GM18519 (cell line): ENCODE results near the gene PCBP4.
A peak's percentile ranks its signal among the peaks of the same experiment; 100 is the strongest.
"Not testable (repeated sequence)": the region's sequence is repeated elsewhere in the genome, so short reads cannot be mapped to it uniquely, and the experiment has no call there.

ENCODE experiments used
- ATAC-seq: cut with Tn5 transposase; IDR thresholded peaks from one replicate; pipeline ENCODE4 v1.9.1; 2021; ENCODE audit warnings: mild to moderate bottlenecking, moderate library complexity; ENCODE audit not compliant: unreplicated experiment, low FRiP score

The PCBP4 gene

DNA sequence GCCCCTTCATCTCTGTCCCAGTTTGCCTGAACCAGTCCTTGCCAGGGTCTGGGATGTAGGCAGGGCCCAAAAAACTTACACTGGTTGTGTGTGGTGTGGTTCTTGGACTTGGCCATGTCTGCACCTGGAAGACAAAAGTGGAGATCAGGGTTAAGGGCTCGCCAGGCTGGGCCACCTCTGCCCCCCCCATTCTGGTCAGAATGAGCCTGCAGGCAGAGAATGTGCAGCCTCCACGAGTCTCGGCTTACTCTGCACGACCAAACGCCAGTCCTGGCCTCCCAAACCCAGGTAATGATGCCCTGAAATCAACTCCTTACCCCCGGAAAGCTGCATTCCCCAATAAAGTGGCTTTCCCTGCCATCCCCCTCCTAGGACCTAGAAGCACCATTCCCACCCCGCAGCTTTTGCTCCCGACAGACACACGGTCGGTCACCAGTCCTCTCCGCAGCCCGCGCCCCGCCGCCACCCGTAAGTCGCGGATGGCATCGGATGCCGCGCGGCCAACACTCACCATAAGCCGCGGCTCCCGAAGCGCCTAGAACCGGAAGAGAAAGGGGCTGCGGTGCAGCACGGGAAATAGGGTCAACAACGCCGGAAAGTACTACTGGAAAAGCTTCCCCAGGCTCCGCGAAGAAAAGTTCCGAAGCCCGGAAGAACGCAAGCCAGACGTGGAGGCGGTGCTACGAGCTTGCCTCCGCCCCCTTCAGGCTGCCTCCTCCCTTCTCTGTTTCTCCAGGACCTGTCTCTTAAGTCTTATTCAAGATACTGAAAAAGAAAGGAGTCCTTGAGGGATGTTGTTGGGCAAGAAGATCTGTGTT, 28.3 kb upstream of the PCBP4 start, which contains the start of gene RPL29:
RPL29 (minus strand) TSS at position 550 of the 818 bp plus-strand sequence; CDS start at position 116, 434 bp downstream.
- peak; percentile 59 for ATAC-seq

DNA sequence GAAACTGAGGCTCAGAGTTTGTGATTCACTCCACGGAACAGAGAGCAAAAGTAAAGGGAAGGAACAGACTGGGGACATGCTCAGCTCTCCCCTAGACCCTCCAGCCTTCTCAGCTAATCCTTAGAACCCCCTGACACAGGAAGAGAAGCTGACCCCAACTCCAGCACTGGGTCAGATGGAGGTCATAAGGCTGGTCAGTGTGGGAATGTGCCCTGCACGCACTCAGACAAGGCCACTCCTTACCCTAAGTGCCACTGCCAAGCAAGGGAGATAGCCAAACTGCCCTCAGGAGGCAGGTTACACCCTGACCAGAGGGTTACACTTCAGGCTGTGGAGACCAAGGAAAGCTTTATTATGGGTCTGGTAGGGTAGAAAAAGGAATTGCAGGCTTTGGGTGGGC, 27.3 kb upstream of the PCBP4 start:
- ATAC-seq = no peak

DNA sequence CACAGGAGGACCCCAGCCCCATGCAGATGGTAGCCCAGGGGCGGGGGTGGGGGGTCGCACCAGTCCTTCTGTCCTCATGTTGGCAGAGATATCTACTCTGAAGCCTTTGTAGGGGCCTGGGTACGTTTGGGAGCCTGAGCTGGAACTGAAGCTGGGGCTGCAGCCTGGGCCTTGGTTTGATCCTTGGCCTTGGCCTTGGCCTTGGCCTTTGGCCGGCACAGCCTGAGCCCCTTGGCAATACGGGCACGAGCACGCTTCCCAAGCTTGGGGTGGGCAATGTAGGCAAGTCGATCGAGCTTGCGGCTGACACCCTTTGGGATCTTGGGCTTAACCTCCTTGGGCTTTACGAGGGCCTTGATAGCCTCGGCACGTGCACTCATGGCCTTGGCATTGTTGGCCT, 26.4 kb upstream of the PCBP4 start:
- ATAC-seq = not testable (repeated sequence)

DNA sequence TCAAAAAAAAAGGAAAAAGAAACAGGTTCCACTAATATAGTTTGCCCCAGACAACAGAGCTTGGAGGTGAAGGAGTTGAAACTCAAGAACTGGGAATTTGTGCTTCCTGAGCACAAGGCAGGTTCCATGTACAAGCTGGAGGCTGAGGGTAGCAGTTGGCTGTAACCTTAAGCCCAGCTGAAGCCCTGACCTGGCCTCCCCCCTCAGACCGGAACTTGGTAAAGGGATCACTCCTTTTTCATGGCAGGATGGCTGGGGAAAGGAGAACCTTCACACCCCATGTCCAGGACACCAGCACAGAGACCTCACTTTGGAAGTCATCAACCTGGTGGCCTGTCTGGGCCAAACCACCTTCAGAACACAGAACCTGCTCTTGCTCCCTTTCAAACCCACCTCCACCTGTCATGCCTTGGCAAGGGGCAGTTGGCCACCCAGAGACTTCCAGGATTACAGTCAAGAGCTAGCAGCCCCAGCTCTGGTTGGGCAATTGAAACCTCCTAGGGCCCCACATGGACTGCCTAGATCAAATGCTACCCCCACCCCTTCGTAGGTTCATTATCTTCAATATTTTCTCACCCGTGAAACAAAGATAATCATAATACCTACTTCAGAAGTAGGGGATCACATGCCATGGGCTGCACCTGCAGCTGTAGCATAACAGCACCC, 24.9 kb upstream of the PCBP4 start:
- no peak for ATAC-seq

DNA sequence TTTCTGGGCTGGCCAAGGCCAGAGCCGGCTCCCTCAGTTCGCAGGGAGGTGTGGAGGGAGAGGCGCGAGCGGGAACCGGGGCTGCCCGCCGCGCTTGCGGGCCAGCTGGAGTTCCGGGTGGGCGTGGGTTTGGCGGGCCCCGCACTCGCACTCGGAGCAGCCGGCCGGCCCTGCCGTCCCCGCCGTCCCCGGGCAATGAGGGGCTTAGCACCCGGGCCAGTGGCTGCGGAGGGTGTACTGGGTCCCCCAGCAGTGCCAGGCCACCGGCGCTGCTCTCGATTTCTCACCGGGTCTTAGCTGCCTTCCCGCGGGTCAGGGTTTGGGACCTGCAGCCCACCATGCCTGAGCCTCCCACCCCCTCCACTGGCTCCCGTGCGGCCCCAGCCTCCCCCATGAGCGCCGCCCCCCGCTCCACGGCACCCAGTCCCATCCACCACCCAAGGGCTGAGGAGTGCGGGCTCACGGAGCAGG, 23.3 kb upstream of the PCBP4 start:
- ATAC-seq = not testable (repeated sequence)

DNA sequence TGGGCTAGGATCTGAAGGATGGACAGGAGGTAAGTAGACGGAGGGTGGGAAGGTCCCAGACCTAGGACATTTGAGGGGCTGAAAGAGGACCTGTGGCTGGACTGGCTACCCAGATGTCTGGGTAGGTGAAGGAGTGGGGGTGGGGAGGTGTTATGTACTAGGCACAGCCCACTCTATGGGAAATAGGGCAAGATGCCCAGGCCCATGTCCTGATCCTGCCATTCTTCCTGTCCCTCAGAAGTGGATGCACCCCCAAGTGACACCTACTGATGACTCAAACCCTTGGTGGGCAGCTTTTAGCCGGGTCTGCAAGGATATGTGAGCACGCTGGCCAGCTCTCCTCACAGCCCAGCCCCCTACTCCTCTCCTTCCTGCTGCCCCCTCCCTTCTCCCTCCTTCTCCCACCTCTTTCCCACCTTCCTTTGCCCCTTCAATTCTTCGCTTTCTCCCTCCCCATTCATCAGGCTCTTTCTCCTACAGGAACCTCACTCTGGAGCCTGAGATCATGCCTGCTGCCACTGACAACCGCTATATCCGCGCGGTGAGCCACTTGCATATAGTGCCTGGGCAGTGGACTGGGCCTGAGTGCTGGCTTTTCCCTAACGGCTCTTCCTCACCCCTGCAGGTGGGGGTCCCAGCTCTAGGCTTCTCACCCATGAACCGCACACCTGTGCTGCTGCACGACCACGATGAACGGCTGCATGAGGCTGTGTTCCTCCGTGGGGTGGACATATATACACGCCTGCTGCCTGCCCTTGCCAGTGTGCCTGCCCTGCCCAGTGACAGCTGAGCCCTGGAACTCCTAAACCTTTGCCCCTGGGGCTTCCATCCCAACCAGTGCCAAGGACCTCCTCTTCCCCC, 21.3 kb upstream of the PCBP4 start:
- ATAC-seq = no peak

DNA sequence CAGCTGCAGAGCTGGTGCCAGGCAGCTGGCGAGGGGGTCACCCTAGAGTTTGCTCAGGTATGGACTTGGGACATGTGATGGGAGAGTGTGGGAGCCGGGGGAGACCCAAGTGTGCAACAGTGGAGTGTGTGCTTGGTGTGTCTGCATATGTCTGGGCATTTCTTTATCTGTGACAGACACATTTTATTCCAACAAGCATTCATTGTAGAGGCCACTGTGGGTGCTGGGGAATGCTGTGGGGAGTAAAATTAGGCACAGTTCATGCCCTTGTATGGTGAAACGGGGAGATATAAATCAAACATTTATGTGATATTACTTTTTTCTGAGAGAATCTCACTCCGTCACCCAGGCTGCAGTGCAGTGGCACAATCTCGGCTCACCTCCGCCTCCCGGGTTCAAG, 20.3 kb upstream of the PCBP4 start:
- no peak for ATAC-seq

DNA sequence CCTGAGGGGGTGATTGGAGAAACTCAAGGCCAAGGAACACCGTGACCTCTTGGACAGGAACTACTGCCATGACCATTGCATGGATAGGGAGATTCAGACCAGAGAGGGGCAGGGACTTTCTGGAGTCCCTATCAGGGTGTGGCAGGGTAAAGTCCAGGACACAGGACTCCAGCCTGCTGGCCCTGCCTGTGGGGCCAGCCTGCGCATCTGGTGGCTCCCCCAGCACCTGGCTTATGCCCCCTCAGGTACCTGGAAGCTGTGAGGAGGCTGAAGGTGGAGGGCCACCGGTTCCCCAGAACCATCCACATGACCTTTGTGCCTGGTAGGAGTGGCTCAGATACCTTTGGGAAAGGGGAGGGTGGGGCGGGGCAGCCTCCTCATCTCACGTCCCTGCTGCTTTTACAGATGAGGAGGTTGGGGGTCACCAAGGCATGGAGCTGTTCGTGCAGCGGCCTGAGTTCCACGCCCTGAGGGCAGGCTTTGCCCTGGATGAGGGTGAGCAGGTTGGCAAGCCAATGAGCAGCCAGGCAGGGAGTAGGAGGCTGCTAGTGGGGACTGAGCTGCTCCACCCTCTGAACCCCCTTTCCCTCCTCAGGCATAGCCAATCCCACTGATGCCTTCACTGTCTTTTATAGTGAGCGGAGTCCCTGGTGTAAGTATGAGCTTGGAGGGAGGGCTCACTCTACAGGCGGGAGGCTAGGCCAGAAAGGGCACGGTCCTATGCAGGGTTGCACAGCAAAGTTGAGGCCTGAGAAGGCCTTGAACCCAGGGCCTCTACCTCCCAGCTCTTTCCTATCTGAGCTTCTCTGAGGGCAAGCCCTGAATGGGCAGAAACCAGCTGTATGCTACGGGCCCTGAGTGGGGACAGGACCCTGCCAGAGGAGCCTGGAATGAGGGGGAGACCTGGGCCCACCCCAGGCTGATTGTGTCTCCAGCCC, 19.0 kb upstream of the PCBP4 start:
- no peak for ATAC-seq

DNA sequence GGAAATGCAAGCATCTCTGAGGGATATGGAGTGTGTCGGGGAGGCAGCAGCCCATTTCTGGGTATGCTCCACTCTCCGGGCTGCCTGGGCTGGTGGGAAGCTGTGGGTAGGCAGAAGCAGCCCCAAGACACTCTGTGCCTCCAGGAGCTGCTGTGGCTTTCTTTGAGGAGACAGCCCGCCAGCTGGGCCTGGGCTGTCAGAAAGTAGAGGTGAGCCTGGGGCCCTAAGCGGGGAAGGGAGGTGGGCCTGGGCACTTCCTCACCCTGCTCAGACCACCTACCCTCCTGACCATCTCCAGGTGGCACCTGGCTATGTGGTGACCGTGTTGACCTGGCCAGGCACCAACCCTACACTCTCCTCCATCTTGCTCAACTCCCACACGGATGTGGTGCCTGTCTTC, 17.8 kb upstream of the PCBP4 start:
- ATAC-seq = no peak

DNA sequence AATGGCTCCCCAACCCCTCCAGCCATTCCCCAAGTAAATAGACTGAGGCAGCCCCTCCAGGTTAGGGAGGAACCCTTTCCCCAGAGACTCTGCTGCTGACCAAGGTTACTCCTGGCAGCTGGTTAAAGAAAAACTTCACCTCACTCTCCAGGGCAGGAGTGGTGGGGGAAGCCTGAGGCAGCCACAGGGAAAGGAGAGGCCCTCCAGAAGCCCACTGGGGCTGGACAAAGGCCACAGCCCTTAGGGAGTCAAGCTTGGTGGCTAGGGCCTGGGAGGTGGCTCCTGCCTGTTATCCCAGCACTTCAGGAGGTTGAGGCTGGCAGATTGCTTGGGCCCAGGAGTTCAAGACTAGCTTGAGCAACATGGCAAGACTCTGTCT, 17.0 kb upstream of the PCBP4 start:
- no peak for ATAC-seq

DNA sequence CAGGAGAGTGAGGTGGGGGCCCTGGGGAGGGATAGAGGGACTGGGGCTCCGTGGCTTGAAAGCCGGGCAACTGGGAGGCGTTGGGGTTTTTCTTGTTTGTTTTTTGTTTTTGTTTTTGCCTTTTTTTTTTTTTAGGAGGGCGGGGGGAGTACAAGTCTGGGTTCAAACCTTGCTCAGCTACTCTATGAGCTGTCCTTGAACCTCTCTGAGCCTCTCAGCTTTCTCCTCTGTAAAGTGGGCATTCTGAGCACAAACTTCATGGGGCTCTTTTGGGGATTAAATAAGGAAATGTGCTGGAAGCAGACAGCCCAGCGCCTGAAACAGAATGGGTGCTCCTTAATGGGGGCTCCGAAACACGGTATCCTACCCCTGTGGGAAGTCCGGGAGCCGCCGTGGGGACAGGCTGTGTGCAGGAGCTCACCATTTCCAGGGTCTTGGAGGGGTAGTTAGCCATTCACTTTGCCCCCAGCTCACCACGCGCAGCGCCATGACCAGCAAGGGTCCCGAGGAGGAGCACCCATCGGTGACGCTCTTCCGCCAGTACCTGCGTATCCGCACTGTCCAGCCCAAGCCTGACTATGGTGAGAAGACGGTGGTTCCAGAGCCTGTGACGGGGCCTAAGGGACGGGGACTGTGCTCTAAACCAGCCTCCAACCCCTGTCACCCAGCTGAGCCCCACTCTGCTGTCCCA, 16.5 kb upstream of the PCBP4 start:
- ATAC-seq = no peak

DNA sequence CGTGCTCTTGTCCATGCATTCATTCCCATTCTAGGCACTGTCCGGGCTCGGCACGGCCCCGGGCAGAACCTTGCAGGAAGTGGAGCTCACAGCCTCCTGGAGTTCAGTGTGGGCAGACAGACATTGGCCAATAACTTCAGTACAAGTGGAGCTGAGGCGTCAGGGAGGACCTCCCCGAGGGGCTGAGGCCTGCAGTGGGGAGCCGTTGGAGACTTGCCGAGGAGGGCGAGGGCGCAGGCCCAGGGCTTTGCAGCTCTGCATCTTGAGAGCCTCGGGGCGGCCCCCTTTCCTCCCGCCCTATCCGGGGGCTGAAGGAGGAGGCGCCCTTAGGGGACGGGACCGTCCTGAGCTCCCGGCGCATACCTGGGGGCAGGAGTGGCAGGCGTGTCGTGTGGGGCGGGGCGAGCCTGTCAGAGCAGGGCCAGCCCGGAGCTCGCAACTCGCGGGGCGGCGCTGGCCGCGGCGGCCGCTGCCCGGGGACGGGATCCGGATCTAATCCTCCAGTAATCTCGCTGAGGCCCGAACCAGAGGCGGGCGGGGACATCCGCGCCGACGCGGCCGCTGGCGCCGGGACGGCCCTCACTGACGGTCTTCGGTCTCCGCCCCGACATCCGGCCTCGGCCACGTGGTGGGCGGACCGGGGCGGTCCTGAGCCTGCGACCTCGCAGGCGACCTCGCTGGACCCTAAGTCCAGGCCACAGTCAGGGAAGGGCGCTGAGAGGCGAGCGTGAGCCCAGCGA, 15.8 kb upstream of the PCBP4 start, which contains the start of gene ACY1:
ACY1 (plus strand) TSS at position 698 of the 740 bp plus-strand sequence. CDS start 530 bp downstream, outside the sequence.
- ATAC-seq = peak; percentile 57

DNA sequence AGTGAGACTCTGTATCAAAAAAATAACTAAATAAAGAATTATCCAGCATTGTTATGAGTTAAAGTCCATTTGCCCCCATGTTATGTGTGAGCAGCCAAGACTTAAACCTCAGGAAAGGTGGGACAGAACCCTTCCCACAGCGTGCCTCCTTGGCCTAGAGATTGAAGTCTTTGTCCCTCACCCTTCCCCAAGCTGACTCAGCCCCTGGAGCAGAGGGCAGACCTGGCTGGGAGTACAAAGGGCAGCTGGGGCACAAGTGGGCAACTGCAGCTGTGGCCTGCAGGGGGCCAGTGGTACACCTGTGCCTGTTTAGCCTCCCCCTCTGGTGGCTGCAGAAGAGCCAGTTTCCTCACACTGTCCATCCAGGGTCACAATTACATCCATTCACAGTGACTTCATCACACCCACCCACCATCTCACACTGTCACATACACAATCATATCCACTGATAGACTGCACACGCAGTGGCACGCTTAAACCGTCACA, 15.1 kb upstream of the PCBP4 start:
- ATAC-seq = peak; percentile 20

DNA sequence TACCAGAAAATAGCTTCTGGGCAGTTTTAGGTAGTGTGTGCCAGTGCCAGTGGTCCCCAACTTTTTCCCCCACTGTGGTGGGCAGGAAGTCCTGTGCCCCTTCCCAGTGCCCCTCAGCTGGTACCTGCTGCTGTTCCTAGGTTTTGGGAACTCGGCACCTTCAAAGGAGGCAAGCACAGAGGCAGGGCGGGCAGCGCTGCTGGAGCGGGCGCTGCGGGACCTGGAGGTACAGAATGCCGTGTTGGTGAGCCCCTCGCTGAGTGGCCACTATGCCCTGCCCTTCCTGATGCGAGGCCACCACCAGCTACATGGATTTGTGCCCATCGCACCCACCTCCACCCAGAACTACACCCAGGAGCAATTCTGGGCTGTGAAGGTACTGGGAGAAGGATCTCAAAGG, 13.0 kb upstream of the PCBP4 start:
- ATAC-seq = no peak

DNA sequence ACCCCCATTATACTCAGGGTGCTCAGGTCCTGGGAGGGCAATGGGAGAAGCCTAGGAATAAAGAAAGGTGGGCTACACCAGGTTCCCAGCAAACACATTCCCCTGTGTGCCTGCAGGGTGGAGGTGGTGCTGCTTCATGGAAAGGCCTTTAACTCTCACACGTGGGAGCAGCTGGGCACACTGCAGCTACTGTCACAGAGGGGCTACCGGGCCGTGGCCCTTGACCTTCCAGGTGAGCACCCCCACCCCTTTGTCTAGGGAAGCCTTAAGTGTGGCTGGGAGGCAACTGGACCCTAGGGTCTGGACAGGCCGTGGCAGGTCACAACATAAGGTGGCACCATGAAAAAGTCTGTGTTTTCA, 10.9 kb upstream of the PCBP4 start:
- ATAC-seq = no peak

DNA sequence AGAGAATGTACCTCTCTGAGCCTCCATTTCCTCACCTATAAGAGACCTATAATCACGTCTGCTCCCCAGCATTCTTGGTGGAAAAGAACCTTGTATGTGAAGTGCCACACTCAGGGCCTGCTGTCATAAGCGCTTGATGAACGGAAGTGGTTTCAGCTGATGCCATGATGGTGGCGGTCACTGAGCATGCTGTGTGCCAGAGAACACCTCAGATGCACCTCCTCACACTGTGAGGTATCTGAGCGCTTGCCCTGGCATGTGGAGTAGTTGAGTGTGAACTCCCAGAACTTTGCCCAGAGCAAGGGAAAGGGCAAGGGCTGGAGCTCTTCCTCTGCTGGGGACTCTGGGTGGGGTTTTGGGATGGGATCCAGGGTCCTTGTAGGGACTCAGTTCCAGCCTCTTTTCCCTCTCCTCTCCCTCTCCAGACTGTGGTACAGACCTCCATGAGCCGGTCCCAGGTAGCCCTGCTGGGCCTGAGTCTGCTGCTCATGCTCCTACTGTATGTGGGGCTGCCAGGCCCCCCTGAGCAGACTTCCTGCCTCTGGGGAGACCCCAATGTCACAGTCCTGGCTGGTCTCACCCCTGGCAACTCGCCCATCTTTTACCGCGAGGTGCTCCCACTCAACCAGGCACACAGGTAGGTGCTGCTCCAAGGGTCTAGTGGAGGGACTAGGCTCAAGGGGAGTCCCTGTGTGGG, 10.3 kb upstream of the PCBP4 start:
- ATAC-seq = no peak

DNA sequence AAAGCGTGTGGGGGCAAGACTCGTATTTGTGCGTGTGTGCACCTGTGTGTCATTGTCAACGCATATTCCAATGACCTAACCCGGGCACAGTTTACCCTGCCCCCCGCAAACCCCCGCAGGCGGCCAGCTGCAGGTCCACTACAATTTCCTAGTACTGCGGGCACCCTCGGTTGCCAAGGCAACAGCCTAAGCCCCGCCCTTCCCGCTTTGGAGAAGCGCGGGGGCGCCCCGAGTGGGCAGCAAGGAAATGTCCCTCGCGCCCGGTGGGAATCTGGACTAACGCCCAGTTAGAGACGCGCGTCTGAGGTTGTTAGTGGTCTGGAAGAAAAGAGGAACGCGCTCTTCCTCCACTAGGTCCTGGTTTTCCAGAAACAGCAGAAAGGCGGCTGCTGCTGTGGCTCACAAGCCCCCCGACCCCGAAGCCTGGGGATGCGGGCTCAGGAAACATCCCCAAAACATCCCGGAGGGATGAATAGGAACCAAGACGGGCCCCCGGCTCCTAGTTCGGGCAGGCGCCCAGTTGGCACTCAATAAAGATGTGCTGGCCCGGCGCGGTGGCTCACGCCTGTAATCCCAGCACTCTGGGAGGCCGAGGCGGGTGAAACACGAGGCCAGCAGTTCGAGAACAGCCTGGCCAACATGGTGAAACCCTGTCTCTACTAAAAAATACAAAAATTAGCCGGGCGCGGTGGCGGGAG, 8.7 kb upstream of the PCBP4 start:
- no peak for ATAC-seq
